Ascending aorta (tissue), 2 donors: ENCODE measurements around the gene RHBDD2. TPM values are rescaled to one million over a fixed set of nuclear protein-coding genes. Genes with fewer than 3 reads are reported as not detected.
"Not testable (repeated sequence)": the region's sequence is repeated elsewhere in the genome, so short reads cannot be mapped to it uniquely, and the experiment has no call there.

Experiments
- DNase-seq, 2 donors: peaks; one replicate each; pipeline ENCODE4 v3.0.0-alpha.2; 2019; ENCODE audit warnings: low spot score in 2 of 2
- H3K27ac ChIP-seq, 2 donors: fragments of 200-600 bp; sonication (generic); one replicate each; pipeline ENCODE4 v1.5.1; 2016 to 2017; ENCODE audit warnings: mild to moderate bottlenecking in 1 of 2
- H3K27me3 ChIP-seq: fragments of 200-600 bp; sonication (generic); one replicate; pipeline ENCODE4 v1.5.1; 2017
- H3K36me3 ChIP-seq, 2 donors: fragments of 200-600 bp; sonication (generic); one replicate each; pipeline ENCODE4 v1.5.1; 2016
- H3K4me1 ChIP-seq, 2 donors: fragments of 200-600 bp; sonication (generic); one replicate each; pipeline ENCODE4 v1.5.1; 2016 to 2017; ENCODE audit warnings: mild to moderate bottlenecking in 1 of 2
- H3K4me3 ChIP-seq, 2 donors: fragments of 200-600 bp; sonication (generic); one replicate each; pipeline ENCODE4 v1.5.1; 2016 to 2017; ENCODE audit warnings: mild to moderate bottlenecking in 1 of 2
- H3K9me3 ChIP-seq, 2 donors: fragments of 200-600 bp; sonication (generic); one replicate each; pipeline ENCODE4 v1.5.1; 2016
- CTCF ChIP-seq, 3 experiments: fragments of 200-600 bp in 2 of 3; fragments of 450-650 bp in 1 of 3; sonication (generic) in 2 of 3; IDR thresholded peaks; one replicate each; pipeline ENCODE4 v1.5.1; 2016 to 2019; ENCODE audit warnings: antibody characterized with exemption in 3 of 3, mild to moderate bottlenecking in 1 of 3, moderate library complexity in 1 of 3
- intact Hi-C: fragments of 100-400 bp; cut with DNase I; formaldehyde crosslinking; loops from one replicate; pipeline ENCODE4 v1.15.1; 2023
- total RNA-seq: library from RNA; depleted of rRNA; stranded (reverse); fragments of >200 nt; gene quantifications from one replicate; pipeline ENCODE4 v1.1.0, GENCODE V29; 2016

The RHBDD2 gene
- total RNA-seq, 1 donor from 2014 or later, result 51.7 TPM

GRCh38 chr7:75869776-75870379 lies 9.0 kb upstream of the RHBDD2 start:
- no peaks in the 10 kb centered on the region for H3K27me3 ChIP-seq
- TF ChIP-seq CTCF (IDR thresholded peaks at IDR 0.05), result no peak
- H3K4me3 ChIP-seq, result no peak overlapping the region
- no peaks in the 10 kb centered on the region for H3K9me3 ChIP-seq
- DNase-seq, result no peak
- intact Hi-C loops, result loop anchor here (10.0 kb wide), 1 partner anchor 425 kb away; no protein-coding TSS in a partner anchor
- H3K27ac ChIP-seq, result no peak overlapping the region
- no peaks in the 10 kb centered on the region for H3K36me3 ChIP-seq
- H3K4me1 ChIP-seq, result peaks cover 0 to 6% of the 10 kb centered on the region in 2 donors

GRCh38 chr7:75870557-75871161 lies 8.2 kb upstream of the RHBDD2 start:
- no peak for TF ChIP-seq CTCF (IDR thresholded peaks at IDR 0.05)
- intact Hi-C loops, result loop anchor here (10.0 kb wide), 1 partner anchor 424 kb away; no protein-coding TSS in a partner anchor
- H3K4me3 ChIP-seq, result no peak overlapping the region

GRCh38 chr7:75872073-75872782 lies 6.6 kb upstream of the RHBDD2 start:
- Histone ChIP-seq H3K27me3 (no peaks in the 10 kb centered on the region), H3K4me1 (no peaks in the 10 kb centered on the region), H3K36me3 (no peaks in the 10 kb centered on the region), H3K4me3 (no peak overlapping the region), H3K27ac (peak overlapping the region in 1 of 2 donors; percentile 47), H3K9me3 (no peaks in the 10 kb centered on the region)
- no peak for TF ChIP-seq CTCF (IDR thresholded peaks at IDR 0.05)
- intact Hi-C loops, result loop anchor here (10.0 kb wide), 1 partner anchor 423 kb away; no protein-coding TSS in a partner anchor
- DNase-seq, result no peak

More at GRCh38 chr7:75870557-75871161, 8.2 kb upstream of the RHBDD2 start:
- Histone ChIP-seq H3K27ac (no peak overlapping the region), H3K4me1 (peaks cover 0 to 6% of the 10 kb centered on the region in 2 donors), H3K9me3 (no peaks in the 10 kb centered on the region), H3K36me3 (no peaks in the 10 kb centered on the region), H3K27me3 (no peaks in the 10 kb centered on the region)
- DNase-seq, result no peak

GRCh38 chr7:75874180-75874579 lies 4.7 kb upstream of the RHBDD2 start:
- not testable (repeated sequence) for H3K27ac ChIP-seq, DNase-seq

GRCh38 chr7:75875113-75876080 lies 3.4 kb upstream of the RHBDD2 start:
- no peak overlapping the region for H3K27ac ChIP-seq
- no peak overlapping the region for H3K4me3 ChIP-seq
- H3K36me3 ChIP-seq, result no peaks in the 10 kb centered on the region
- H3K27me3 ChIP-seq, result no peaks in the 10 kb centered on the region
- peaks cover 0 to 10% of the 10 kb centered on the region in 2 donors for H3K4me1 ChIP-seq
- H3K9me3 ChIP-seq, result no peaks in the 10 kb centered on the region
- DNase-seq, result no peak
- TF ChIP-seq CTCF (IDR thresholded peaks at IDR 0.05), result no peak
- intact Hi-C loops, result loop anchor here (5.0 to 10.0 kb wide), 2 partner anchors 138 to 419 kb away; partner anchors contain the start of gene HIP1

More at GRCh38 chr7:75874180-75874579, 4.7 kb upstream of the RHBDD2 start:
- H3K4me1 ChIP-seq, H3K9me3 ChIP-seq, H3K36me3 ChIP-seq, H3K27me3 ChIP-seq, H3K4me3 ChIP-seq: not testable (repeated sequence)
- intact Hi-C loops, result loop anchor here (10.0 kb wide), 1 partner anchor 421 kb away; no protein-coding TSS in a partner anchor
